HG03103 (cell line): Measurements from ENCODE around the gene EPOP.
A peak's percentile ranks its signal among the peaks of the same experiment; 100 is the strongest.

Source experiments
- ATAC-seq: cut with Tn5 transposase; IDR thresholded peaks from one replicate; pipeline ENCODE4 v1.9.1; 2021; ENCODE audit warnings: low read depth; ENCODE audit not compliant: unreplicated experiment

EPOP gene

GRCh38 chr17:38676706-38677504, 2.1 kb upstream of the EPOP start:
- no peak for ATAC-seq

- ATAC-seq: peak; percentile 15
These were observed 576 bp downstream of the EPOP start for GRCh38 chr17:38674014-38674748.

GRCh38 chr17:38673707-38674013, 1.1 kb downstream of the EPOP start:
- no peak for ATAC-seq

- ATAC-seq: no peak
These were observed 1.7 kb downstream of the EPOP start for GRCh38 chr17:38672788-38673706.

GRCh38 chr17:38671939-38672720, 2.6 kb downstream of the EPOP start:
- no peak for ATAC-seq

GRCh38 chr17:38669520-38669919, 5.2 kb downstream of the EPOP start:
- ATAC-seq: no peak

- ATAC-seq: no peak
These were observed 7.0 kb downstream of the EPOP start for GRCh38 chr17:38667787-38668122.

GRCh38 chr17:38667099-38667786, 7.5 kb downstream of the EPOP start:
- ATAC-seq: no peak

- ATAC-seq: no peak
These were observed 10.7 kb downstream of the EPOP start for GRCh38 chr17:38663964-38664644.

- no peak for ATAC-seq
These were observed 11.5 kb downstream of the EPOP start for GRCh38 chr17:38663125-38663751.

- no peak for ATAC-seq
These were observed 14.4 kb downstream of the EPOP start for GRCh38 chr17:38660097-38661025.

GRCh38 chr17:38659415-38659814, 15.3 kb downstream of the EPOP start:
- no peak for ATAC-seq

GRCh38 chr17:38658741-38659345, 15.9 kb downstream of the EPOP start:
- ATAC-seq: no peak

- no peak for ATAC-seq
These were observed 16.7 kb downstream of the EPOP start for GRCh38 chr17:38657824-38658740.

- no peak for ATAC-seq
These were observed 17.6 kb downstream of the EPOP start for GRCh38 chr17:38656959-38657823.
